KMS-11 (cell line): ENCODE measurements around the gene LARGE1.

Experiments
- H2AFZ ChIP-seq: fragments of 200-600 bp; sonication (generic); 2 replicates; pipeline ENCODE4 v1.6.1; 2016; ENCODE audit warnings: antibody characterized with exemption, mixed run types, low read depth
- H3K27ac ChIP-seq: fragments of 200-600 bp; sonication (generic); 2 replicates; pipeline ENCODE4 v1.6.1; 2016; ENCODE audit warnings: mild to moderate bottlenecking, mixed run types
- H3K27me3 ChIP-seq: fragments of 200-600 bp; sonication (generic); 2 replicates; pipeline ENCODE4 v1.6.1; 2017; ENCODE audit warnings: mild to moderate bottlenecking, low read depth, mixed run types, moderate library complexity; ENCODE audit not compliant: insufficient read depth
- H3K36me3 ChIP-seq: fragments of 200-600 bp; sonication (generic); 2 replicates; pipeline ENCODE4 v1.6.1; 2017; ENCODE audit warnings: mild to moderate bottlenecking, mixed run types; ENCODE audit not compliant: insufficient read depth
- H3K4me1 ChIP-seq: fragments of 200-600 bp; sonication (generic); 2 replicates; pipeline ENCODE4 v1.6.1; 2016; ENCODE audit warnings: mild to moderate bottlenecking, low read depth, mixed run types; ENCODE audit not compliant: poor library complexity, severe bottlenecking
- H3K4me2 ChIP-seq: fragments of 200-600 bp; sonication (generic); 2 replicates; pipeline ENCODE4 v1.7.0; 2016; ENCODE audit warnings: mild to moderate bottlenecking, mixed run types
- H3K4me3 ChIP-seq: fragments of 200-600 bp; sonication (generic); IDR thresholded peaks from 2 replicates; pipeline ENCODE4 v1.6.1; 2017; ENCODE audit warnings: low read depth, low read length, mixed read lengths; ENCODE audit not compliant: insufficient read depth
- H3K79me2 ChIP-seq: fragments of 200-600 bp; sonication (generic); 2 replicates; pipeline ENCODE4 v1.6.1; 2016; ENCODE audit warnings: low read depth, mixed run types; ENCODE audit not compliant: insufficient read depth
- H3K9ac ChIP-seq: fragments of 200-600 bp; sonication (generic); 2 replicates; pipeline ENCODE4 v1.6.1; 2016; ENCODE audit warnings: mild to moderate bottlenecking, mixed run types
- H4K20me1 ChIP-seq: fragments of 200-600 bp; sonication (generic); 2 replicates; pipeline ENCODE4 v1.6.1; 2016; ENCODE audit warnings: mild to moderate bottlenecking, mixed run types; ENCODE audit not compliant: insufficient read depth
- CTCF ChIP-seq: fragments of 200-600 bp; sonication (generic); conservative IDR thresholded peaks from 2 replicates; pipeline ENCODE4 v1.6.1; 2017; ENCODE audit warnings: low read depth, mild to moderate bottlenecking, antibody characterized with exemption, low read length, moderate library complexity, mixed read lengths

The LARGE1 gene

GRCh38 chr22:33842006-33842354 is 78.3 kb downstream of the LARGE1 start:
- peak overlapping the region; percentile 17; the same call in 1 of the 2 replicates for H3K9ac ChIP-seq
- TF ChIP-seq CTCF, result no peak
- H3K4me3 ChIP-seq, result no peak overlapping the region
- no peaks in the 10 kb centered on the region for H4K20me1 ChIP-seq
- H3K36me3 ChIP-seq, result no peaks in the 10 kb centered on the region
- H3K4me1 ChIP-seq, result peaks cover 44% of the 10 kb centered on the region
- H3K27me3 ChIP-seq, result no peaks in the 10 kb centered on the region
- peak overlapping the region; percentile 55 for H3K4me2 ChIP-seq
- H2AFZ ChIP-seq, result no peak overlapping the region; the same call in 1 of the 2 replicates
- 0 out of 2 replicates have a peak, but pooled peaks cover 6% of the 10 kb centered on the region for H3K79me2 ChIP-seq
- H3K27ac ChIP-seq, result peak overlapping the region; percentile 64

GRCh38 chr22:33841281-33842005 is 78.8 kb downstream of the LARGE1 start:
- H2AFZ ChIP-seq, result no peak overlapping the region; the same call in 1 of the 2 replicates
- H3K79me2 ChIP-seq, result 0 out of 2 replicates have a peak, but pooled peaks cover 6% of the 10 kb centered on the region
- no peaks in the 10 kb centered on the region for H3K36me3 ChIP-seq
- H3K4me1 ChIP-seq, result peaks cover 44% of the 10 kb centered on the region
- peak overlapping the region; percentile 17; the same call in 1 of the 2 replicates for H3K9ac ChIP-seq
- no peak overlapping the region for H3K4me3 ChIP-seq
- peak overlapping the region; percentile 55 for H3K4me2 ChIP-seq
- H4K20me1 ChIP-seq, result no peaks in the 10 kb centered on the region
- no peak for TF ChIP-seq CTCF
- peak overlapping the region; percentile 64 for H3K27ac ChIP-seq
- no peaks in the 10 kb centered on the region for H3K27me3 ChIP-seq

GRCh38 chr22:33838644-33839043 is 81.6 kb downstream of the LARGE1 start:
- Histone ChIP-seq H3K36me3 (no peaks in the 10 kb centered on the region), H3K27me3 (no peaks in the 10 kb centered on the region), H2AFZ (no peak overlapping the region), H3K79me2 (0 out of 2 replicates have a peak, but pooled peaks cover 6% of the 10 kb centered on the region), H3K27ac (no peak overlapping the region), H3K4me2 (no peak overlapping the region), H3K4me1 (peaks cover 37% of the 10 kb centered on the region), H3K4me3 (no peak overlapping the region), H4K20me1 (no peaks in the 10 kb centered on the region), H3K9ac (no peak overlapping the region)
- TF ChIP-seq CTCF, result no peak

GRCh38 chr22:33837826-33838225 is 82.5 kb downstream of the LARGE1 start:
- TF ChIP-seq CTCF, result no peak
- H3K27me3 ChIP-seq, result no peaks in the 10 kb centered on the region
- H3K4me3 ChIP-seq, result no peak overlapping the region
- 0 out of 2 replicates have a peak, but pooled peaks cover 6% of the 10 kb centered on the region for H3K79me2 ChIP-seq
- no peaks in the 10 kb centered on the region for H3K36me3 ChIP-seq
- peaks cover 29% of the 10 kb centered on the region for H3K4me1 ChIP-seq
- H3K27ac ChIP-seq, result no peak overlapping the region
- H3K9ac ChIP-seq, result no peak overlapping the region
- H4K20me1 ChIP-seq, result no peaks in the 10 kb centered on the region
- H2AFZ ChIP-seq, result no peak overlapping the region
- no peak overlapping the region for H3K4me2 ChIP-seq
